Endodermal cell (in vitro differentiated cells): ENCODE measurements around the gene GALNT9. TPM values are rescaled to one million over a fixed set of nuclear protein-coding genes. Genes with fewer than 3 reads are reported as not detected.
A peak's percentile ranks its signal among the peaks of the same experiment; 100 is the strongest.

Experiments
- DNase-seq: peaks from one replicate; pipeline ENCODE4 v3.0.0-alpha.2; 2017
- H3K27ac ChIP-seq: 2 replicates; pipeline ENCODE4 v1.5.1; 2013; ENCODE audit warnings: mild to moderate bottlenecking, low read depth, low read length, moderate library complexity
- H3K27me3 ChIP-seq: 2 replicates; pipeline ENCODE4 v1.6.1; 2013; ENCODE audit warnings: mild to moderate bottlenecking, low read length, moderate library complexity; ENCODE audit not compliant: insufficient read depth, control insufficient read depth, poor library complexity, severe bottlenecking
- H3K36me3 ChIP-seq: 2 replicates; pipeline ENCODE4 v1.7.0; 2013; ENCODE audit warnings: mild to moderate bottlenecking, low read length, moderate library complexity; ENCODE audit not compliant: control insufficient read depth, insufficient read depth
- H3K4me1 ChIP-seq: one replicate; pipeline ENCODE4 v1.7.0; 2013; ENCODE audit warnings: low read length; ENCODE audit not compliant: control insufficient read depth, insufficient read depth
- H3K4me3 ChIP-seq: 2 replicates; pipeline ENCODE4 v1.5.1; 2013; ENCODE audit warnings: mild to moderate bottlenecking, low read length, moderate library complexity
- H3K9ac ChIP-seq: 2 replicates; pipeline ENCODE4 v1.6.1; 2013; ENCODE audit warnings: mild to moderate bottlenecking, low read length, moderate library complexity; ENCODE audit not compliant: poor library complexity, severe bottlenecking; ENCODE audit errors: extremely low read depth
- H3K9me3 ChIP-seq: 2 replicates; pipeline ENCODE4 v1.6.1; 2013; ENCODE audit warnings: mild to moderate bottlenecking, low read length, moderate library complexity; ENCODE audit not compliant: control insufficient read depth
- H3K27ac Mint-ChIP-seq: 2 replicates; pipeline ENCODE4 v1.8.0; 2020; ENCODE audit warnings: mixed read lengths
- H3K27me3 Mint-ChIP-seq: 2 replicates; pipeline ENCODE4 v1.8.0; 2021; ENCODE audit warnings: mild to moderate bottlenecking, mixed read lengths; ENCODE audit not compliant: insufficient read depth
- H3K36me3 Mint-ChIP-seq: 2 replicates; pipeline ENCODE4 v1.8.0; 2020; ENCODE audit warnings: low read depth, mixed read lengths
- H3K4me1 Mint-ChIP-seq: 2 replicates; pipeline ENCODE4 v1.8.0; 2020; ENCODE audit warnings: mixed read lengths
- H3K4me3 Mint-ChIP-seq: 2 replicates; pipeline ENCODE4 v1.8.0; 2020; ENCODE audit warnings: mild to moderate bottlenecking, moderate library complexity, mixed read lengths
- H3K9me3 Mint-ChIP-seq: 2 replicates; pipeline ENCODE4 v1.8.0; 2020; ENCODE audit warnings: mild to moderate bottlenecking, mixed read lengths
- CTCF ChIP-seq: fragments of 200-600 bp; sonication (generic); conservative IDR thresholded peaks from 2 replicates; pipeline ENCODE4 v1.5.0; 2021; ENCODE audit warnings: antibody characterized with exemption, mild to moderate bottlenecking
- WGBS, 2 experiments: methylation state at CpG; one replicate each; pipeline versions ENCODE4 v1.1.5 to v1.1.7; 2013; ENCODE audit warnings: missing lambda C conversion rate in 2 of 2, mixed read lengths in 1 of 2; ENCODE audit not compliant: insufficient coverage in 1 of 2, insufficient read length in 1 of 2; 5-methylcytosine and 5-hydroxymethylcytosine counted together
- total RNA-seq, 2 donors: library from RNA; stranded (reverse); fragmentation: NEBNext Ultra II Directional in 1 of 2; extraction: Animal tissue kit (Norgen Biotek cat#: 25700) in 1 of 2; gene quantifications; 2 replicates in 1 of 2; 3 replicates in 1 of 2; pipeline ENCODE4 v1.2.1, GENCODE V29; 2021

The GALNT9 gene
- total RNA-seq, 2 donors from 2014 or later, result 0.13 TPM; not detected in 1

- peaks cover 13% of the 10 kb centered on the region for H3K27me3 Mint-ChIP-seq
- TF ChIP-seq CTCF, result no peak
These were observed 28.3 kb upstream of the GALNT9 start for GRCh38 chr12:132357623-132358186.

GRCh38 chr12:132356691-132357622, 27.6 kb upstream of the GALNT9 start:
- Histone ChIP-seq H3K4me1 (no peaks in the 10 kb centered on the region), H3K27ac (no peak overlapping the region), H3K9ac (no peak overlapping the region), H3K27me3 (no peaks in the 10 kb centered on the region), H3K36me3 (no peaks in the 10 kb centered on the region), H3K9me3 (peaks cover 25% of the 10 kb centered on the region), H3K4me3 (no peak overlapping the region)
- Mint-ChIP-seq H3K4me1 (peaks cover 2% of the 10 kb centered on the region), H3K9me3 (peaks cover 18% of the 10 kb centered on the region), H3K36me3 (peaks cover 2% of the 10 kb centered on the region), H3K27me3 (peaks cover 15% of the 10 kb centered on the region), H3K4me3 (no peak overlapping the region), H3K27ac (no peak overlapping the region)
- no peak for TF ChIP-seq CTCF
- WGBS, 2 experiments, result 70 to 84% methylated on average over 29 to 37 of the region's 37 CpGs
- DNase-seq, result peak; percentile 92

More at GRCh38 chr12:132357623-132358186, 28.3 kb upstream of the GALNT9 start:
- Mint-ChIP-seq H3K36me3 (peaks cover 2% of the 10 kb centered on the region), H3K27ac (no peak overlapping the region), H3K9me3 (peaks cover 18% of the 10 kb centered on the region), H3K4me1 (peaks cover 2% of the 10 kb centered on the region), H3K4me3 (no peak overlapping the region)
- Histone ChIP-seq H3K4me1 (no peaks in the 10 kb centered on the region), H3K4me3 (no peak overlapping the region), H3K9ac (no peak overlapping the region), H3K36me3 (no peaks in the 10 kb centered on the region), H3K27ac (no peak overlapping the region), H3K27me3 (no peaks in the 10 kb centered on the region), H3K9me3 (peaks cover 27% of the 10 kb centered on the region)
- no peak for DNase-seq
- 83 to 88% methylated on average over 10 to 25 of the region's 25 CpGs for WGBS, 2 experiments

- H3K27ac ChIP-seq, result no peak overlapping the region
- peaks cover 25% of the 10 kb centered on the region for H3K9me3 ChIP-seq
- WGBS, 2 experiments, result 83 to 86% methylated on average over 27 to 31 of the region's 31 CpGs
- peaks cover 18% of the 10 kb centered on the region for H3K27me3 Mint-ChIP-seq
- no peak overlapping the region for H3K9ac ChIP-seq
- no peak overlapping the region for H3K4me3 ChIP-seq
- no peak for DNase-seq
- no peak overlapping the region for H3K27ac Mint-ChIP-seq
- no peak overlapping the region for H3K4me3 Mint-ChIP-seq
- peaks cover 2% of the 10 kb centered on the region for H3K4me1 Mint-ChIP-seq
- TF ChIP-seq CTCF, result no peak
- no peaks in the 10 kb centered on the region for H3K27me3 ChIP-seq
- H3K4me1 ChIP-seq, result no peaks in the 10 kb centered on the region
- no peaks in the 10 kb centered on the region for H3K36me3 ChIP-seq
- H3K36me3 Mint-ChIP-seq, result peaks cover 2% of the 10 kb centered on the region
- peaks cover 18% of the 10 kb centered on the region for H3K9me3 Mint-ChIP-seq
These were observed 26.6 kb upstream of the GALNT9 start for GRCh38 chr12:132355742-132356681.
